NCI-H460 (cell line): ENCODE results near the gene GSG1. TPM values are rescaled to one million over a fixed set of nuclear protein-coding genes. Genes with fewer than 3 reads are reported as not detected.

Source experiments
- DNase-seq: peaks from one replicate; pipeline ENCODE4 v3.0.0-alpha.2; 2016; ENCODE audit warnings: low read depth; ENCODE audit errors: extremely low read depth
- polyA plus RNA-seq: library from polyadenylated mRNA; depleted of rRNA; stranded (reverse); fragments of >200 nt; gene quantifications from 2 replicates; pipeline ENCODE4 v1.2.3, GENCODE V29; 2014; cell fraction: nucleus; rRNA removed
- total RNA-seq: library from RNA; depleted of rRNA; stranded (reverse); fragments of >200 nt; shearing (Covaris generic); gene quantifications from 2 replicates; pipeline ENCODE4 v1.2.3, GENCODE V29; 2014; rRNA removed

Gene GSG1
- not detected in 2 replicates for total RNA-seq
- 0.21 TPM in 1 of 2 replicates, not detected in the other for polyA plus RNA-seq

GRCh38 chr12:13103391-13104033, at the start of gene GSG1:
Gene GSG1, minus strand, starts transcription at chr12:13103667. Its CDS starts 155 bp downstream, at chr12:13103512.
- no peak for DNase-seq

DNA sequence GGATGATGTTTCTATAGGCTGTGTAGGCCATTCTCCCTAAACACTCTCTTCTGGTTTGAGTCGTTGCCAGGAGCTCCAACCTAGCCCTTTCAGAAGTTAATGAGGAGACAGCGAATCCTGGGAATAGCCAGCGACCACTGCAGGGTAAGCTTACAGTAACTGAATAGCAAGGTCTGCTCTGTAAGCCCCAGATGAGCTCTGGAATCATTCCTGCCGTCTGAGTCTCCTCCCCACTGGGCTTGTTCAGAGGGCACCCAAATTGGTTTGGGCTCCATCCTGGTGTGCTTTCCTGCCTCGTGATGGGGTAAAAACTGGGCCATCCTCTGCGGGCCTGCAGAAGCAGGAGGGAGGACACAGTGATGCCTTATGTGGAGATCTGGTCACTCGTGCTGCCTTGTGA, 49.7 kb upstream of the GSG1 start:
- DNase-seq = no peak

DNA sequence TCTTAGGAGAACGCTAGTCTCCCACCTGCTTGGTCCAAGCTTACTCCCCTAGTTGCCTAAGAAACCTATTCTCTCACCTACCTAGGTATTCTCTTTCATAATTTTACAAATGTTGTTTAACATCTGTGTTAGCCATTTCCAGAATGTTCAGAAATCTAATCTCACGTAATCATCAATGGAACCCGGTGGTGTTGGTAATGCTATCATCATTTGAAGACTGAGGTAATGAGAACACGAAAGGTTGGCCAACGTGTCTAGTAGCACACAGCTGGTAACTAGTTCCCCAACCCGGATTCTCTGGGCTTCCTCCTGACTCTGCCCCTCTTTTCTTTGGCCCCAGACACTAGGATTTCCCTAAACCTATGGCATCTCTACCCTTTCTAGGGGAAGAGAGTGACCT, 49.3 kb upstream of the GSG1 start:
- DNase-seq = no peak

DNA sequence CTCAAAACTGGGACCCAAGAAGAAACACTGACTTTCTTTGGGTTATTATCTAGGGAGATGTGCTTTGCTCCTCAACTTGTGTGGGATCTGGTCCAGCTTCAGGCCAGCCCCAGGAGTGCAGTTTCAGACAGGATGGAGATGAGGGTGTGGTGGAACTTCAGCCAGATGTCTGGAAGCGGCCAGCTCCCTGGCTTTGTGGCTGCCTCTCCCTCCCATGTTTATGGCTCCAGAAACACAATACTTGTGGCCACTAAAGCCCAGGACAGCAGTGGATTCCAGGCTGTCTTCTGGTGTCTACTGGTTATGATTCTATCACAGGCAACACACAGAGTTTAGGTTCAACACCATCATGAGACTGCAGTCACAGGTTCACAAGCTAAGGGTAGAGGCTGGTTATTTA, 48.8 kb upstream of the GSG1 start:
- no peak for DNase-seq

DNA sequence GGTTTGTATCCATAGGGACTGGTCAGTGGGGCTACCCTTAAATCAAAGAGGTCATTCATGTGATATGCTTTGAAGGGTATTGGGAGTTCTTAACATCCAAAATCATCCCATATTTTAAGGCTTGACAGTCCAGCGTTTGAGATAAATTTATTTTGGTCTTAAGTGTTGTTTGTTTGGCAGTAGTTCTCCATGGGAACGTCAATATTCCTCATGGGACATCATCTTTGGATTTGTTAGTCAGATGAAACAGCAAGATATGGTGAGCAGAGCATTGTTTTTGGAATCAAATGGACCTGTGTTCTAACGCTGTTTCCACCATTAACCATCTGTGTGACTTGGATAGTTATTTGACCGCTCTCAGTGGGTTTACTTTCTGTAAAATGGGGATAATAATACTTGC, 45.9 kb upstream of the GSG1 start:
- DNase-seq = no peak

DNA sequence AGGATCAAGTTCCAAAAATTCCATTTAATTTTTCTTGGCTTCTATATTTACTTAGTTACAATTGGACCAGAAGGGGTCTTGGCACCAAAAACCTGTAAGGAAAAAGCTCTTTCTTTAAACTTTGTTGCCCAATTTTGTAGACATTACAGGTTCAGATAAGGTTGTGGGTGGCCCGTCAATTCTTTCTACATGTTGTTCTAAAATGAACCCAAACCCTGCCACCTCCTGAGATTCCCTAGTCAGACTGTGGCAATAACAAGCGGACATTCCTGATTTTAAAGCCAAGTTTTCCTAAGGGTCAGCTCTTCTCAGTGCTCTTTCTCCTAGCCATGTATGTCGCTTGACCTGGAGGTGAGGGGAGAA, 45.0 kb upstream of the GSG1 start:
- no peak for DNase-seq

DNA sequence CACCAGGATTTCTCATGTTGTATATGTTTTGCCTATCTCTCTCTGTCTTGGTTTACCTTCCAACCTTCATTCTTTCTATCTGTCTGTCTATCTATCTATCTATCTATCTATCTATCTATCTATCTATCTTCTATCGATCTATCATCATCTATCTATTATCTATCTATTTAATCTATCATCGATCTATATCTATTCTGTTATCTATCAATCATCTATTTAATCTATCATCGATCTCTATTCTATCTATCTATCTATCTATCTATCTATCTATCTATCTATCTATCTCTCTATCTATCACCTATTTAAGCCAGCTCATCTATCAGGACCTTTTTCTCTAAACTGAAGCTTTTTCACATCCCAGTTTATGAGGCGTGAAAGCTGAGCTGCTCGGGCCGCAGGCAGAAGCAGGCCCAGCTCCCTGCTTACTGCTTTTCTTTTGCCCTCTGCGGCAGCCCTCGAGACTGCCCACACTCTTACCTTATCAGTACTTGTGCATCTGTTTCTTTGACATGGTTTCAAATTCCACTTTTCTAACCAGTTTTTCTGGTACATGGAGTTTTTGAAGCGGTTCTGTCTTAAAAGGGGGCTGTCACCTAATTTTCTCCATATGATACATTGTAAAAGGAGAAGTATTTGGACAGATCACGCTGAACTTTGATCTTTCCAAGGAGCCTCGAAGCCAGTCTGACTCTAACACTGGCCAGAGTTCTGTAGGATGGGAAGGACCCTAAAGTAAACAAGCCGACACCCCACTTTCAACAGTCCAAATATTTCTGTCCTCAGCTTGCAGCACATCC, 44.4 kb upstream of the GSG1 start:
- no peak for DNase-seq

DNA sequence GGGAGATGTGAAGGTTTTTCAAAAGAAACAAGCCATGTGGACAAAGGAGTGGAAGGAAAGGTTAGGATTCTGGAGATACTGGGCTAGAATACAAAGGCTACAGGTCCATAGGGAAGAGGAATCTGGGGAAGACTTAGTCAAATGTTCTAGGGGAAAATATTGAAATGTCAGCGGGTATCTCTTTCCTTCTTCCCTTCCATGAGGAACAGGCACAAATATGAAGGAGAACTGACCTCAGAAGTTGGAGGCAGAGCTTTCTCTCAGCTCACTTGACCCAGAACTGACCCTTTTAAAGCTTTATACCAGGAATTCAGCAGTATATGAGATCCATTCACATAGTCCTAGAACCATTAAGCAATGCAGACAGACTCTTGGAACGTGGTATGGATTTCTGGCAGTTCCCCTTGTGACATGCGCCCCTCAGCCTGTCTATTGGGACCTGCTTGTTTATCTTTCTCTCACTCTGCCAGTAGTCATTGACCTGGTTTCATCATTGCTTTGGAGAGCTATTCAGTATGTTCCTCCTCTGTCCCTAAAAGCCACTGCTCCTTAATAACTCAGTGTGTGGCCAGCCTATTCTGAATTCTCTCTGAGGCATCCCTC, 43.0 kb upstream of the GSG1 start:
- no peak for DNase-seq

DNA sequence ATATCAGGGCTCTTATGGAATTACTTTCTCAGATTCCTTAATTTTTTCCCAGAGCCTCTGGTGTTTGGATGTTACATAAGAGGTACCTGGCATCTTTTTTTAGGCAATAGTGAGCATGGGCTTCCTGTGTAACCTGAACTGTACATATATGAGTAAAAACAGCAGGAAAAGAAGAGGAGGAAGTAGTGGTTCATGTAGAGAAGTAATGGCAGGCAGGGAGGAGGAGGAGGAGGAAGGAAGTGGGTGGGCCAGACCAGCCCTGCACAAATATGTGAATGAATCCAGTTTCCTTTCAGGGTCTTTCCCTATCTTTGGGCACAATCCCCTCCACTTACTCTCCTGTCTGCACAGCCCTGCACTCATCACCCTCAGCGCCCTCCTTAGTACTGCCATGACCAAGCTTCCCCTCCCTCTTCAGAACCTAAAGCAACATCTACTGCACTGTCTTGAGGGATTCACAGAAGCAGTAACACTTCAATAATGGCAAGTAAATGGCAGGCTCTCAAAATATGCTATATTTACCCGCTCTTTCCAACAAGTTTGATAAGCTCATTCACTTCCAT, 40.9 kb upstream of the GSG1 start:
- no peak for DNase-seq

GRCh38 chr12:13142747-13143146, 39.3 kb upstream of the GSG1 start:
- DNase-seq = no peak

DNA sequence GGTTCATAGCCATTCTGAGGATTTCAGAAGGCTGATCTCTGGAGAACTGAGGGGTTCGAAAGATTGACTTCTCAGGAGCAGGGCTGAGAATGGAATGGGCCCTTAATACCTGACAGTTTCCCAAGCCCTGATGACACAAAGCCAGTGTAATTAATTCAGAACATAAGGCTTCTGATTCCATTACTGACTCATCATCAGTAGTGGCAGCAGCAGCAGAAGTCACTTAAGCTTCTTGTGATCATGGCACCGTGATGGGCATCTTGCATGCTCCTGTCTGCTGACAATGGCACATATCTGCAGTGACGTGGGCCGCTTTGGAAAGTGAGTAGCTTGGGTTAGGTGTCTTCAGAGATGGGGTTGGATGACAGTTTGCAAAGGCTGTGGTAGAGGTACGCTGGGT, 38.2 kb upstream of the GSG1 start:
- no peak for DNase-seq

GRCh38 chr12:13135371-13136178, 32.1 kb upstream of the GSG1 start:
- peak; percentile 46 for DNase-seq

DNA sequence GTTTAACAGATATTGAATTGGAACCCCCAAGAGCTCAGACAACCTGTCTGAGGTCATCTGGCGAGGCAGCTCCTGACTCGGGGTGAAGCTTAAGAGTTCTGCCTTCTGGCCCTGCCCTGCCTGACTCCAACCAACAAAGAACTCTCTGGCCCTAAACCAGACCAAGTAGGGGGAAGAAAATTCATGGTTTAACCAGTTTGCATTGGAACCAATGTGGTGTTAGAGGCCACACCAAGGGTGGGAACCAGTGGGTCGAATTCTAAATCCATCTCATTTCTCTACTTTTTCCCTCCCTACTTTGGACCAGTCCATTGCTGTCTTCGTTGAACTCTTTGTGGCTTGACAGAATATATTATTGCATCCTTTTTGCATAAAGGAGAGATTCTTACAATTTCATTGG, 30.4 kb upstream of the GSG1 start:
- no peak for DNase-seq

DNA sequence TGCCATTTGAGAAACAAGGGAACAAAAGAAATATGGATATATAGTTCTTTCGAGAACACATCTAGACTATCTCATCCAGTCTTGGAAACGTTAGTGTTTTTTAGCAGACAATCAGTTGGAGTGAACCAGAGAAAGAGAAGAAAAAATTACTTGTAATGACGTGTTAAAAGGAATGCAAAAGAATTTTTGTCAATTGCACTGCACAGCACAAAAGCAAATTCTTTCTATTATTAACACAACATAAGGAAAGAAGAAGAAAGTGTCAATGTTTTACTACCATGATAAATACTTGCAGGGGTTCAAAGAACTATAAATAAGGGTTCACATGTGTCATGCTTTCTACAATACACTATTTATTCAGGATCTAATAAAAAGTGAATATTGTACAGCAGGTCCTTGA, 27.5 kb upstream of the GSG1 start:
- no peak for DNase-seq

GRCh38 chr12:13128291-13128965, 25.0 kb upstream of the GSG1 start:
- DNase-seq = no peak

DNA sequence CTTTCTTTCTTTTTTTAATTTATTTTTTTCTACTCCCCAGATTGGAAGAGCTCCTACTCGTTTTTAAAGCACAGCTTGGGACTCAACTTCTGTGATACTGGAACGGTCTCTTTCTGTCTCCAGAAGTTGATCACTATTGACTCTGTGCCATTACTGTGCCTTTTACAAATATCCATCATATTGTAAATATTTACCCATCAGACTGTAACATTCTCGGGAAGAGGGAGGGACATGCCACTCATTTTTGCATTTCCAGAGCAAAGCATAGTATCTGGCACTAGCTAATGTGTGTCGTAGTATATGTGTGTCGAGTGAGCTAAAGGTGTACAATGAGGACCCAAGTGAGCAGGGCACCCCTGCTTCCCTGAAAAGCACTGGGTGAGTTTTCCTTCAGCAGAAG, 24.0 kb upstream of the GSG1 start:
- DNase-seq = no peak

DNA sequence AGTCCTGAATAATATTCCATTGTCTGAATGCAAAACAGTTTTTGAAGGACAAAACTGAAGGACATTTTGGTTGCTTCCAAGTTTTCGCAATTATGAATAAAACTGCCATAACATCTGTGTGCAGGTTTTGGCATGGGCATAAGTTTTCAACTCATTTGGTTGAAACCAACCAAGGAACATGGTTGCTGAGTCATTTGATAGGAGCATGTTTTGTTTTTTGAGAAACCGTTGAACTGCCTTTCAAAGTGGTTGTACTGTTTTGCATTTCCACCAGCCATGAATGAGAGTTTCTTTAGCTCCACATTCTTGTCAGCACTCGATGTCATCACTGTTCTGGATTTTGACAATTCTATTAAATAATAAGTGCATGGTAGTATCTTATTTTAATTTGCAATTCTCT, 23.0 kb upstream of the GSG1 start:
- DNase-seq = no peak

- no peak for DNase-seq
Observed at GRCh38 chr12:13125996-13126395, 22.5 kb upstream of the GSG1 start.

GRCh38 chr12:13124656-13125505, 21.4 kb upstream of the GSG1 start:
- no peak for DNase-seq
